Muscle of back (tissue), 11 donors: ENCODE data around the gene CUL1. TPM values are rescaled to one million over a fixed set of nuclear protein-coding genes. Genes with fewer than 3 reads are reported as not detected.
A peak's percentile ranks its signal among the peaks of the same experiment; 100 is the strongest.

ENCODE experiments used
- DNase-seq, 3 donors: peaks; one replicate each; pipeline versions ENCODE4 v3.0.0 to v3.0.0-alpha.2; 2013
- polyA plus RNA-seq, 10 donors: library from polyadenylated mRNA; unstranded; fragments of 120-200 nt; gene quantifications; one replicate each; pipeline ENCODE4 v1.2.1, GENCODE V29; 2013; ENCODE audit not compliant: insufficient read length in 10 of 10

CUL1 gene
- polyA plus RNA-seq, 10 donors = 44.2 to 60.7 (median 50.4) TPM

DNA sequence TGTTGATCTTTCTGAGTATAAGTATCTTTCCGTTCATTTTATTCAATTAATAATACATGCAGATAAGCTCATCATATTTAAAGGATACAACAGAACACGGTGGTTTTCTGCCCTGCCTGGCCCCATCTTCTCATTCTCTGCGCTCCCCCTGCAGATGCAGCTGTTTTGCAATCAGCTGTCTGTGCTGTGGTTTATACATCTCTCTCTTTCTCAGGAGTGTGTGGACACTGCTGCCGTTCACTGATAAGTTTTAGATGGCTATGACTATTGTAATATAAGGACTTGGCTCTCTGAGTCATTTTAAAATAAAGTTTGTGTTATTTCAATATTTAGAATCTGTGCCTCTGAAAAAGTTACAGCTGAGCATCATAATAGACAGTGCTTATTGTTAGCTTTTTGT, 54.5 kb downstream of the CUL1 start:
- DNase-seq = no peak

- DNase-seq = no peak
These were observed 56.2 kb downstream of the CUL1 start for GRCh38 chr7:148754912-148755311.

DNA sequence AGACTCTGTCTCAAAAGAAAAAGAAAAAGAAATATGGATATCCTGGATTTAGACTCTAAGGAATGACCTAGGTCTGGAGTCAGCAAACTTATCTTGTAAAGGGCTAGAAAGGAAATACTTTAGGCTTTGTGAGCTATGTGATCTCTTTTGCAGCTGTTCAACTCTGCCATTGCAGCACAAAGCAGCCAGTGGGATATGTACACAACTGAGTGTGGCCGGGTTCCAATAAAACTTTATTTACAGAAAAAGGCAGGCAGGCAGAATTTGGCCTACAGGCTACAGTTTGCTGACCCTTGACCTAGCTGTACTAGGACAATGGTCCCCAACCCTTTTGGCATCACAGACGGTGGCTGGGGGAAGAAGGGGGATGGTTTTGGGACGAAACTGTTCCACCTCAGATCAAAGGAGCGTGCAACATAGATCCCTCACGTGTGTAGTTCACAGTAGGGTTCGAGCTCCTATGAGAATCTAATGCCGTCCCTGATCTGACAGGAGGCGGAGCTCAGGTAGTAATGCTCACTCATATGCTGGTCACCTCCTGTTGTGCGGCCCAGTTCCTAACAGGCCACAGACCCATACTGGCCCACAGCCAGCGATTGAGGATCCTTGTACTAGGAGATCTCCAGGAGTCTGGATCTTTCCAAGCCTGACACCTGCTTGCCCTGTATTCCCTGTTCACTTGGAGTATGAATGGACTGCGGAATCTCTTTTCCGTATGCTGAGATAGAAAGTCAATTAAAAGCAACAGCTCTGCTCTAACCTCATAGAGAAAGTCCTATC, 63.0 kb downstream of the CUL1 start:
- peak in 1 of 3 donors; percentile 8 for DNase-seq

DNA sequence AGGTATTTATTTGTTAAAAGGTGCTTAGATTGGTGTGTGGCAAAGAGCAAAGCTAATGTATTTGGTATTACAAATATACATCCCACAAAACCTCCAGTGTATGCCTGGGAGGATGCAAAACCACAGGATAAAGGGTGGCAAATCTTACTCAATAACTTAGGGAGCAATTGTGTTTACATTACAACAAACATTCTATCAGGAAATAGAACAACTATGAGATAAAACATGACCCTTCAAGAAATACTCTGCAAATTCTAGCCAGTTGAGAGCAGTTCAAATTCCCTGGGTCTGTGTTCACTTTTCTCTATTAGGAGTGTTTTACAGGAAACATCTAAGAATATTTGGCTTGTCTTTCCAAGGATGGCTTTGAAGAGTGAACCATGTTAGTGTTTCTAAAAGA, 64.9 kb downstream of the CUL1 start:
- no peak for DNase-seq

GRCh38 chr7:148770004-148770403, 71.3 kb downstream of the CUL1 start:
- no peak for DNase-seq

DNA sequence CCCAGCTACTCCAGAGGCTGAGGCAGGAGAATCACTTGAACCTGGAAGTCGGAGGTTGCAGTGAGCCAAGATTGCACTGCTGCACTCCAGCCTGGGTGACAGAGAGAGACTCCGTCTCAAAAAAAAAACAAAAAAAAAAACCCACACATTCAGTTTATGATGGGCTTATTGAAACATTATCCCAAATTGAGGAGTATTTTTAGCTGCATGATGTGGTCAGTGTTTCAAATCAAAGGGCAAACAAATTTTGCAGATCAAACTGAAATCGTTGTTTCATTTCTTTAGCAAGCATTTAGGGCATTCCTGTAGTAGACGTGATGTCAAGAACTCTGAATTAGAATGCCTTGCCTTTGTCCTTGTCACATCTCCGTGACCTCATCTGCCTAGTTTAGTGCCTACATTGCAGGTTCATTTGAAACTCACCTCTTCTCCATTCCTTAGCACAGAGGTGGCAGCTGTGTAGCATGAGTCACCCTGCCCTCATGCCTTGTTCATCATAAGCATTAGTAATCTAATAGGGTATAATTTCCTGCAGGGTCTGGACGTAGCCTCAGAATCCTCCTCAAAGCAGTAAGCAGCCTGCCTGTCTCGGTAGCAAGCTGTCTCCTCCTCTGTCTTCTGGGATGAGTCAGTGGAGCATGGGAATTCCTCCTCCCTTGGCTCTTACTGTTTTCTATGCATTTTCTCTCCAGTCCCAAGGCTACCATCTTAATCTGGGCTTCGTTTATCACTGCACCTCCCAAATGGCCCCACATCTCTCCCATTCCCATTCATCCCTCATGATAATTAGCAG, 73.8 kb downstream of the CUL1 start:
- DNase-seq = peak in 1 of 3 donors; percentile 72

- DNase-seq = no peak
These were observed 74.6 kb downstream of the CUL1 start for GRCh38 chr7:148773334-148773733.

DNA sequence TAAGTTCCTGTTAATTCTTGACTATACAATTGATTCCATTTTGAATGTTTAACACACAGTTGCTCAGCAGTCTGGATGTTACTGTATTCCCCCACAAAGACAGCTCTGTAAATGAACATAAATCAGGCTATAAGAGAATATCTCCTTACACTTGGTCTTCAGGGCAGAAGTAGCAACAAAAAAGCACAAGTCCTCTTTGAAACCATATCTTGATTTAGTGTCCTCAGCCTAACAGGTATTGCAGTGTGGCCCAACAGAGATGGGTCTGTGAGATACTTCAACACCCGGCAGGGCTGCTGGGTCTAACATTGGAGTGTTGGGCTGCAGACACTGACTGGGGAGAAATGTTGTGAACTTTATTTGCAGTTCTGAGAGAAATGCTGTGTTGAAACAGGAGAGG, 75.8 kb downstream of the CUL1 start:
- DNase-seq = no peak

DNA sequence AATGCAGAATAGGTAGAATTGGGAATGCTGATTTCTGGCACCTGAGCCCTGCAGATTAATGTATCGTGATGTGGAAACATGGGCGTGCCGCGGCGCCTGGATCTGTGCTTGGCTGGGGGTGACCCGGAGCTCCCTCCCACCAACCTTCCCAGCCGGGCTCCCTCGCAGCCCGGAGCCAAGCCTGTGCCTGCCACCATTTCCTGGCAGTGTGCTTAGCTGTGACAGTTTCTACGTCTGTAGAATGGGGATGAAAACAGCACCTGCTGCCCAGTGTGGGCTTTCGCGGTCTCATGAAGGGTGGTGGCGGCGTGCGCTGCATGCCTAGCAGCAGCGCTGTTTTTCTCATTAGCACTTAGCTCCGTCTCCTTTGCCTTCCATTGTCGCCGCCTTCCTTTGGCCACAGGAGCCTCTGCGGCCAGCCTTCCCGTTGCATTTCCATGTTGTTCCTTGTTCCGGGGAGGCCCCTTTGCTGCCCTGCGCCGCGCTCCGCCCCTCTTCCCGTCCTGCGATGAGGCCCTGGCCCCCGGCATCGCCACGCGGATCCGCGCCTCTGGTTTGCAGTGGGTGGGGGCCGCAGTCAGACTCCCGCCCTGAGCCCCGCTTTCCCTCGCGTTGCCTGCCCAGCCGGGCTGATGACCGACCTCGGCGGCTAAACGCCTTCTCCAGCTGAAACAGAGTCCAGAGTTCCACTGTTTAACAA, 84.2 kb downstream of the CUL1 start:
- peak in 2 of 3 donors; percentile 21 to 39 for DNase-seq

DNA sequence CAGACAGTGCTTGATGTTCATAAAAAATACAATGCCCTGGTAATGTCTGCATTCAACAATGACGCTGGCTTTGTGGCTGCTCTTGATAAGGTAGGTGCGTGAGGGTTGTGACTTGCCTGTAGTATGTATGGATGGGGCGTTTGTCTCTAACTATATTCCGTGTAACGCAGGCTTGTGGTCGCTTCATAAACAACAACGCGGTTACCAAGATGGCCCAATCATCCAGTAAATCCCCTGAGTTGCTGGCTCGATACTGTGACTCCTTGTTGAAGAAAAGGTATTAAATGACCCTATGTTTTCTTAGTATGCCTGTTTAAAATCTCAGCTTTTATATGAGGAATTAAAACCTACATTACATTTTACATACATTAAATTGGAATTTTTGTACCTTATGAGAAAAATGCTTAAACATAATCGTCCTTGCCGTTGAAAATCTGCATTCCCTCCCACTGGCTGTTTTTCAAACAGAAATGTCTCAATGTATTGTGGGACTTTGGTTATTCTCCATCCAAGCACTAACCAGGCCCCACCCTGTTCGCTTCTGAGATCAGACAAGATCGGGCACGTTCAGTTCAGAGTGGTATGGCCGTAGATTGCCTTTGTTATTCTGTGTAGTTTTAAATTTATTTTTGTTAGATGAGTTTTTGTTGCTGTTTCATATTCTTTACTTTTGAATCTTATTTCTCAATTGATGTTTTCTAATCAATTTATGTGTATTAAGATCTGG, 85.3 kb downstream of the CUL1 start:
- DNase-seq = no peak

- DNase-seq = no peak
These were observed 89.0 kb downstream of the CUL1 start for GRCh38 chr7:148787571-148788295.

DNA sequence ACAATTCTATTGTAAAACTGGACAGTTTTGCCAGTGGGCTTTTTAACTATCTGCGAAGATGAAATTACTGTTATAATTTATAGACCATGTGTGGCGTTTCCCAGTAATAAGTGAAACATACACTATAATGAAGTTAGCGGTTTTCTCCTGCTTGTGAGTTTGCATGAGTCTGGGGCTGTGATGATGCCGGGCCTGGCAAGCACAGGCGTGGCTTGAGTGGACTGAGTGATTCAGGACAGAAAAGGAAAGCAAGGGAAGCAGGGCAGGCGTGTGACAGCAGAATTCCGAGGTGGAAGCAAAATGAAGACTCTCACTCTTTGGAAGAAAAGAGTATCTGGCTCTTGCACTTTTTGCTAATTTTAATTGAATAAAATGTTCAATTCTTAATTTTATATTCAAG, 90.5 kb downstream of the CUL1 start:
- no peak for DNase-seq

GRCh38 chr7:148790131-148790726, 91.5 kb downstream of the CUL1 start:
- DNase-seq = no peak

GRCh38 chr7:148790850-148791249, 92.1 kb downstream of the CUL1 start:
- DNase-seq = no peak

- no peak for DNase-seq
These were observed 92.8 kb downstream of the CUL1 start for GRCh38 chr7:148791546-148791945.

GRCh38 chr7:148793590-148793989, 94.9 kb downstream of the CUL1 start:
- no peak for DNase-seq

DNA sequence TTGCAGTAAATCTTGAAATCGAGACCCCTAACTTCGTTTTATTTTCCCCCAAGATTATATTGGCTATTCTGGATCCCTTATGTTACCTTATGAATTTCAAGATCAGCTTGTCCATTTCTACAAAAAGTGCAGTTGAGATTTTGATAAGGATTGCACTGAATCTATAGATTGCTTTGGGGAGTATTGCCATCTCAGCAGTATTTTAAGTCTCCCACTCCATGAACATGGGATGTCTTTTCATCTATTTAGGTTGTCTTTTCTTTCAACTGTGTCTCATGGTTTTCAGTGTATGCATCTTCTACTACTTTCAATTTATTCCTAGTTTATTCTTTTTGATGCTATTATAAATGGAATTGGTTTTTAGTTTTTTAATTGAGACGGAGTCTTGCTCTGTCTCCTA, 95.8 kb downstream of the CUL1 start:
- no peak for DNase-seq

DNA sequence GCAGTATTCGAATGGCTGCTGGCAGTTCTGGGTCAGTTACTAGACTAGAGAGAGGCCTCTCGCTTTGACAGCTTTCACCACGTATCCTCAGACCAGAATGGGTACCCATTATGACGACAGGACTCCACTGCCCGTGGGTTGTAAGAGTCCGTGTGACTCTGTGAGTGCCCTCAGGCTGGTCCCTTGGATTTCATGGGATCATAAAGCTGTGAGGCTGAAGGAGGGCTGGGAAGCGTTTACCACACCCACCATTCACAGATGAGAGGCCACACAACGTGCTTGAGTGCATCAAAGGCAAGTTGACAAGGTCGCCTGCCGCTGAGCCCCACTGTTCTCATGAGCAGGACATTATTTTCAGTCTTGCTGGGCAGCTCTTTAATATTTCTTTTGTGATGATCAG, 98.1 kb downstream of the CUL1 start:
- DNase-seq = no peak

DNA sequence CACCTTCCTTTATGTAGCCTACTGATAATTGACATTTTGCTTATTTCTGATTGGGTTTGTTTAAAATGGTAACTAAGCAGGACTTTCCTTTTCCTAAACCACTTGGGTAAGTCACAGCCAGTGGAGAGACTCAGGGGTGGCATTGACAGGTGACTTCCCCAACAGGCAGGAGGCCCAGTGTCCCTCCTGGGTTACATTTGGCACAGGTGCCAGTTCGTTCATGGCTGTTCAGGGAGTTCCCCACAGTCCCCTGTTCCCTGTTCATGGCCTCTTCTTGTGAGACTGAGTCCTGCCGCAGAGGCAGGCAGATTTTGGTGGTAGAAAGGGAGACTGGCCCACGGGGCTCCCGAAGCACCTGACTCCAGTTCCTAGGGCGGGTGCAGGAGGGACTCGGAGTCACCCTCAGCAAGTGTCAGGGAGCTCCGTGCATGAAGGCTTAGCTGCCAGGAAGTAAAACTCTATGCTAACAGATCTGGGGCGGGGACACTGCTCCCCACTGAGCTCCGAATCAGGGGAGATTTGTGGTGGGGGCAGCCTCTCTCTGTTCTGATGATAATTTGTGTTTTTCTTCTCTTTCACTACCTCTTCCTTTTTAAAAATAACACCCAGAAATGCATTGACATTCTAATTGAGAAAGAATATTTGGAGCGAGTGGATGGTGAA, 101.3 kb downstream of the CUL1 start:
- DNase-seq = no peak

GRCh38 chr7:148800677-148801076, 102.0 kb downstream of the CUL1 start:
- DNase-seq = peak; percentile 36 to 39 (median 37)
